ENCODE results near the gene SPACA4.

Gene SPACA4

DNA sequence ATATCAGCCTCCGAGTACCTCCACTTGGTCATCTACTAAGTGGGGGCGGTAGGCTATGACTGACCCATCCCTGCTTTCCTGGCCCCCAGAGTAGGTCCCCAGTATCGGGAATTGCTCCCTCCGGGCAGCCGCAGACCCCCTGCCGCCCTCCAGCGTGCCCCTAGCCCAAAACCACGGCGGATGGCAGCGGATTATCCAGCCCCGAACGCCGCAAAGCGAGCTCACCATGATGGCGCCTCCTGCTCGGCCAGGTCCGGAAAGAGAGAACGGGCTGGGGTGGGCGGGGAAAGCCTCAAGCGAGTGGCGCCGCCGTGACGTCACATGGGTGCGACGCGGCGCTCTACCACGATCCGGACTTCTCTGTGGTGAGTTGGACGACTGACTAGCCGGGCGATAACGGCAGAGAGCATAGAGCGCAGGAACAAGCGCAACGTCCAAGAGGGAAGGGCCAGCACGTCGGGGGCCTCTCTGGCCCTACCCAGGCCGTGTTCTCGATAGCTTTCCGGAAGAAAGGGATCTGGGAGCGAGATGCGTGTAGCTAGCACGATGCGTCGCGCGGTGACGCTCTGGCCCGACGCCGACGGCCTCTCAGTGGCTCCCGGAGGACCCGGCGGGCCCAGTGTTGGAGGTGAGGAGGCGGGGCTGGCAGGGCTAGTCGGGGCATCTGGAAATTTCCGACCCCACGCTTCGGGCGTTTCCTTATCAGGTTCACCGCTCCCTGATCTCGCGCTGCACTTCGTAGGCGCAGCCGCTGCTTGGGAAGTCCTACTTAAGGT is 12.6 kb downstream of the SPACA4 start, which contains the start of the genes RPL18 and SPHK2:
TSS of gene RPL18 (minus strand) at position 263 of the 776 bp plus-strand sequence. CDS start at position 228, 35 bp downstream.
TSS of gene SPHK2 (plus strand) at position 591 of the 776 bp plus-strand sequence. CDS start 1,009 bp downstream, outside the sequence.
- Histone ChIP-seq H4K20me1 (ENCODE audit: control insufficient read depth, insufficient read depth, low read depth, low read length) (peaks cover 23% of the 10 kb centered on the region), H3F3A (ENCODE audit: control insufficient read depth, insufficient read depth) (peaks cover 36% of the 10 kb centered on the region), H3K27me3 (ENCODE audit: control insufficient read depth, low read length) (no peaks in the 10 kb centered on the region), H3K9me3 (ENCODE audit: control insufficient read depth, insufficient read depth, low read length) (no peaks in the 10 kb centered on the region), H3K27ac (ENCODE audit: low read depth, low read length) (peak within 1 kb of the TSS; percentile 72), H3K9me2 (replicated peaks; ENCODE audit: control insufficient read depth, low read length) (no peaks in the 10 kb centered on the region), H3K4me3 (ENCODE audit: low read length) (peak within 1 kb of the TSS; percentile 95), H3K4me2 (ENCODE audit: low read length) (peak within 1 kb of the TSS; percentile 68), H3K79me2 (ENCODE audit: control insufficient read depth, low read length) (peaks cover 54% of the 10 kb centered on the region), H3K4me1 (ENCODE audit: control insufficient read depth, low read length) (peaks cover 36% of the 10 kb centered on the region), H3K36me3 (ENCODE audit: control insufficient read depth, low read length) (peaks cover 51% of the 10 kb centered on the region)
- no peak for TF ChIP-seq EZH2phosphoT487 (IDR thresholded peaks at IDR 0.05; ENCODE audit: borderline replicate concordance, low read length)
- TF ChIP-seq, protein P1, sequence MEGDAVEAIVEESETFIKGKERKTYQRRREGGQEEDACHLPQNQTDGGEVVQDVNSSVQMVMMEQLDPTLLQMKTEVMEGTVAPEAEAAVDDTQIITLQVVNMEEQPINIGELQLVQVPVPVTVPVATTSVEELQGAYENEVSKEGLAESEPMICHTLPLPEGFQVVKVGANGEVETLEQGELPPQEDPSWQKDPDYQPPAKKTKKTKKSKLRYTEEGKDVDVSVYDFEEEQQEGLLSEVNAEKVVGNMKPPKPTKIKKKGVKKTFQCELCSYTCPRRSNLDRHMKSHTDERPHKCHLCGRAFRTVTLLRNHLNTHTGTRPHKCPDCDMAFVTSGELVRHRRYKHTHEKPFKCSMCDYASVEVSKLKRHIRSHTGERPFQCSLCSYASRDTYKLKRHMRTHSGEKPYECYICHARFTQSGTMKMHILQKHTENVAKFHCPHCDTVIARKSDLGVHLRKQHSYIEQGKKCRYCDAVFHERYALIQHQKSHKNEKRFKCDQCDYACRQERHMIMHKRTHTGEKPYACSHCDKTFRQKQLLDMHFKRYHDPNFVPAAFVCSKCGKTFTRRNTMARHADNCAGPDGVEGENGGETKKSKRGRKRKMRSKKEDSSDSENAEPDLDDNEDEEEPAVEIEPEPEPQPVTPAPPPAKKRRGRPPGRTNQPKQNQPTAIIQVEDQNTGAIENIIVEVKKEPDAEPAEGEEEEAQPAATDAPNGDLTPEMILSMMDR (IDR thresholded peaks at IDR 0.05; ENCODE audit: low read depth, low read length, poor library complexity, severe bottlenecking): no peak

DNA sequence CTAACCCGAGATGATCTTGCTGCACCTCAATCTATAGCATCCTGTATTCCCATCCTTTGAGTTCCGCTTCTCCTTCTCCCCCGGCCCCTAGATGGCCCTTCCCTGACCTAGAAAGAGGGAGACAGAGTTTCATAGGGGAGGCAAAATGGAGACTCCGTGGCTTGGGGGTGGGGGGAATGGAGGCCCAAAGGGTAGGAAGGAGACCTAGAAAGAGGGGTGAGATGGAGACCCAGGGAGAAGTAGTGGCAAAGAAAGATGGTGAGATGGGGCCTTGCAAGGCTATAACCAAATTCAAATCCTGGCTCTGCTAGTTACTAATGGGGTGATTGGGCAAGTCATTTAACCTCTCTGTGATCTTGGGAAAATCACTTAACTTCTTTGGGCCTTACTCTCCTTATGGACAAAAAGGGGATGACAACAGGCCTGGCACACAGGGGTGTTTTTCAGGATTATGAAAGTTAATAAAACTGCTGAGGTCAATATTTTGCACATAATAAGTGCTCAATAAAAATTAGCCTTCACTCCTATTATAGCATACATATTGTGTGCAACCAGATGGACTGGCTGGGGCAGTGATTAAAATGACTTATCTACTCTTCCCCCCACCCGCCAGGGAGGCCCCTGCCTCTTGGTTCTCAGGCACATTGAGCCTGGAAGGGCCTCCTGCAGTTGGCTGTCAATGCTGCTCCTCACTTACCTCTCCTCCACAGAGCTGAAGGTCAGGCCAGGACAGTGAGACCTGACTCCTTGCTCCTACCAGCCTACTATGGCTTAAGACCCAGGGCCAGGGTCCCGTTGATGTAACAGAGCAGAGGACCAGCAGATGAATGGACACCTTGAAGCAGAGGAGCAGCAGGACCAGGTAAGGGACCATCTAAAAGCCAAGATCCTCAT is 13.4 kb downstream of the SPACA4 start:
- no peaks in the 10 kb centered on the region for H3K27me3 ChIP-seq (ENCODE audit: control insufficient read depth, low read length)
- H3F3A ChIP-seq (ENCODE audit: control insufficient read depth, insufficient read depth): peaks cover 31% of the 10 kb centered on the region
- no peaks in the 10 kb centered on the region for H3K9me3 ChIP-seq (ENCODE audit: control insufficient read depth, insufficient read depth, low read length)
- no peaks in the 10 kb centered on the region for H3K9me2 ChIP-seq (replicated peaks; ENCODE audit: control insufficient read depth, low read length)
- peak overlapping the region; percentile 95 for H3K4me3 ChIP-seq (ENCODE audit: low read length)
- peaks cover 42% of the 10 kb centered on the region for H3K4me1 ChIP-seq (ENCODE audit: control insufficient read depth, low read length)
- TF ChIP-seq, protein P1 (IDR thresholded peaks at IDR 0.05; ENCODE audit: low read depth, low read length, poor library complexity, severe bottlenecking): peak; percentile 15
- no peak for TF ChIP-seq EZH2phosphoT487 (IDR thresholded peaks at IDR 0.05; ENCODE audit: borderline replicate concordance, low read length)
- H3K4me2 ChIP-seq (ENCODE audit: low read length): peak overlapping the region; percentile 68
- H3K27ac ChIP-seq (ENCODE audit: low read depth, low read length): peak overlapping the region; percentile 72
- H3K79me2 ChIP-seq (ENCODE audit: control insufficient read depth, low read length): peaks cover 61% of the 10 kb centered on the region
- H4K20me1 ChIP-seq (ENCODE audit: control insufficient read depth, insufficient read depth, low read depth, low read length): peaks cover 23% of the 10 kb centered on the region
- H3K36me3 ChIP-seq (ENCODE audit: control insufficient read depth, low read length): peaks cover 43% of the 10 kb centered on the region

DNA sequence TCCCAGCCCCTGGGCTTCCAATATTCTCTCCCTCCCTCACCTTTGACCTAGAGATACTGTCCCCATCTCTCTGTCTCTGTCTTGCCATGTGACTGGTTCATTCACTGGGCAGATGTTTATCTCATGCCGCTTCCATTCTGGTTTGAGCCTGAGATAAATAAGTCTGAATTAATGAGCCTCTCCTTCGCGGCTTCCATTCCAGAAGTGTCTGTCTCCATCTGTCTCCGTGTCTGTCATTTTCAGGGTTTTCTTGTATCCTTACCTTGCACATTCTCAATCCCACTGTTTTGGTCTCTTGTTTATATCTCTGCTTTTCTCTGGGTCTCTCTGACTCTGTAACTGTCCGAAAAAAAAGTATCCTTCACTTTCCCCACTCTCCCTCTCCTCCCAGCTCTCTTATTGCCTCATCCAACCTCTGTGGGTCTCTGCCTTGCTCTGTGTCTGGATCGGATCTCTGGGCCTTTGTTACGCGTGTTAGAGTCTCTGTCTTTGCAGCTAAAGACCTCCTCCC is 17.1 kb downstream of the SPACA4 start:
- Histone ChIP-seq H3K36me3 (ENCODE audit: control insufficient read depth, low read length) (peaks cover 11% of the 10 kb centered on the region), H3K4me1 (ENCODE audit: control insufficient read depth, low read length) (peaks cover 26% of the 10 kb centered on the region), H3K9me3 (ENCODE audit: control insufficient read depth, insufficient read depth, low read length) (no peaks in the 10 kb centered on the region), H3K4me3 (ENCODE audit: low read length) (peak overlapping the region; percentile 78), H3F3A (ENCODE audit: control insufficient read depth, insufficient read depth) (peaks cover 5% of the 10 kb centered on the region), H3K9me2 (replicated peaks; ENCODE audit: control insufficient read depth, low read length) (no peaks in the 10 kb centered on the region), H3K4me2 (ENCODE audit: low read length) (peak overlapping the region; percentile 91), H4K20me1 (ENCODE audit: control insufficient read depth, insufficient read depth, low read depth, low read length) (no peaks in the 10 kb centered on the region), H3K79me2 (ENCODE audit: control insufficient read depth, low read length) (peaks cover 37% of the 10 kb centered on the region), H3K27ac (ENCODE audit: low read depth, low read length) (peak overlapping the region; percentile 32), H3K27me3 (ENCODE audit: control insufficient read depth, low read length) (no peaks in the 10 kb centered on the region)
- no peak for TF ChIP-seq EZH2phosphoT487 (IDR thresholded peaks at IDR 0.05; ENCODE audit: borderline replicate concordance, low read length)
- TF ChIP-seq, protein P1 (IDR thresholded peaks at IDR 0.05; ENCODE audit: low read depth, low read length, poor library complexity, severe bottlenecking): no peak
